ENCODE results near the gene NEB.

Gene NEB

DNA sequence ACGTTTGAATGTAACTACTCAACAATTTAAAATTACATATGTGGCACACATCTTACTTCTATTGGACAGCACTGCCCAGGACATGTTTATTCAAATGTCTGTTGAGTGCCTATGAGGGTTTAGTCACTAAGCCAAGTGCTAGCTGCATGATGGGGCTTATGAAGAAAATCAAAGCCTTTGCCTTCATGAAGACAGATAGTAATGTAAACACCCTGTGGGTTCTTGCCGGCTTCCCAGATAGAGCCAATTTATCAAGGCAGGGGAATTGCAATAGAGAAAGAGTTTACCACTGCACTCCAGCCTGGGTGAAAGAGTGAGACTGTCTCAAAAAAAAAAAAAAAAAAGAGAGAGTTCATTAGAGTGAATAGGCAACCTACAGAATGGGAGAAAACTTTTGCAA, 43.7 kb upstream of the NEB start:
- no peaks in the 10 kb centered on the region for H3K27me3 ChIP-seq (ENCODE audit: control insufficient read depth, low read length)
- no peaks in the 10 kb centered on the region for H4K20me1 ChIP-seq (ENCODE audit: control insufficient read depth, insufficient read depth, low read depth, low read length)
- no peaks in the 10 kb centered on the region for H3K9me3 ChIP-seq (ENCODE audit: control insufficient read depth, insufficient read depth, low read length)
- no peaks in the 10 kb centered on the region for H3K4me1 ChIP-seq (ENCODE audit: control insufficient read depth, low read length)
- no peak overlapping the region for H3K4me2 ChIP-seq (ENCODE audit: low read length)
- no peak overlapping the region for H3K4me3 ChIP-seq (ENCODE audit: low read length)
- peaks cover 8% of the 10 kb centered on the region; the same call in 1 of the 2 replicates for H3K36me3 ChIP-seq (ENCODE audit: control insufficient read depth, low read length)
- TF ChIP-seq EZH2phosphoT487 (IDR thresholded peaks at IDR 0.05; ENCODE audit: borderline replicate concordance, low read length), result no peak
- TF ChIP-seq, protein P1, sequence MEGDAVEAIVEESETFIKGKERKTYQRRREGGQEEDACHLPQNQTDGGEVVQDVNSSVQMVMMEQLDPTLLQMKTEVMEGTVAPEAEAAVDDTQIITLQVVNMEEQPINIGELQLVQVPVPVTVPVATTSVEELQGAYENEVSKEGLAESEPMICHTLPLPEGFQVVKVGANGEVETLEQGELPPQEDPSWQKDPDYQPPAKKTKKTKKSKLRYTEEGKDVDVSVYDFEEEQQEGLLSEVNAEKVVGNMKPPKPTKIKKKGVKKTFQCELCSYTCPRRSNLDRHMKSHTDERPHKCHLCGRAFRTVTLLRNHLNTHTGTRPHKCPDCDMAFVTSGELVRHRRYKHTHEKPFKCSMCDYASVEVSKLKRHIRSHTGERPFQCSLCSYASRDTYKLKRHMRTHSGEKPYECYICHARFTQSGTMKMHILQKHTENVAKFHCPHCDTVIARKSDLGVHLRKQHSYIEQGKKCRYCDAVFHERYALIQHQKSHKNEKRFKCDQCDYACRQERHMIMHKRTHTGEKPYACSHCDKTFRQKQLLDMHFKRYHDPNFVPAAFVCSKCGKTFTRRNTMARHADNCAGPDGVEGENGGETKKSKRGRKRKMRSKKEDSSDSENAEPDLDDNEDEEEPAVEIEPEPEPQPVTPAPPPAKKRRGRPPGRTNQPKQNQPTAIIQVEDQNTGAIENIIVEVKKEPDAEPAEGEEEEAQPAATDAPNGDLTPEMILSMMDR (IDR thresholded peaks at IDR 0.05; ENCODE audit: low read depth, low read length, poor library complexity, severe bottlenecking), result no peak
- no peaks in the 10 kb centered on the region for H3K9me2 ChIP-seq (replicated peaks; ENCODE audit: control insufficient read depth, low read length)
- H3K27ac ChIP-seq (ENCODE audit: low read depth, low read length), result no peak overlapping the region
- H3F3A ChIP-seq (ENCODE audit: control insufficient read depth, insufficient read depth), result no peaks in the 10 kb centered on the region
- H3K79me2 ChIP-seq (ENCODE audit: control insufficient read depth, low read length), result no peaks in the 10 kb centered on the region

DNA sequence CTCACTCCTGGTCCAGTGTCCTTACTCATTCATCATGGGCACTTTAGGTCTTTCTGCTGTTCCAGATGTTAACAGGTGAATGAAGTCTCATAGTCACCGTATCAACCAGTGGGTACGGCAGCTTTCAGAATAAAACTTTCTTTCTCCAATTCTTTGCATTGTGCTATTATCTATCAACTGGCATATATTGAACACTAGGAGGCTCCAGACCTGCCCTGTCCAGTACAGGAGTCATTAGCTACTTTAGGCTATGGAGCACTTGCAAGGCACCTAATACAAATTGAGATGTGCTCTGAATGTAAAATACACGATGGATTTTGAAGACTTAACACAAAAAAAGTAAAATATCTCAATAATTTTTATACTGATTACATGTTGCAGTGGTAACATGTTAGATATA, 43.2 kb upstream of the NEB start:
- no peaks in the 10 kb centered on the region for H3K9me3 ChIP-seq (ENCODE audit: control insufficient read depth, insufficient read depth, low read length)
- TF ChIP-seq, protein P1 (IDR thresholded peaks at IDR 0.05; ENCODE audit: low read depth, low read length, poor library complexity, severe bottlenecking), result peak; percentile 27
- no peak for TF ChIP-seq EZH2phosphoT487 (IDR thresholded peaks at IDR 0.05; ENCODE audit: borderline replicate concordance, low read length)
- no peaks in the 10 kb centered on the region for H3K9me2 ChIP-seq (replicated peaks; ENCODE audit: control insufficient read depth, low read length)

GRCh38 chr2:151776367-151776766, 42.1 kb upstream of the NEB start:
- H3K79me2 ChIP-seq (ENCODE audit: control insufficient read depth, low read length), result no peaks in the 10 kb centered on the region
- no peaks in the 10 kb centered on the region for H3K9me2 ChIP-seq (replicated peaks; ENCODE audit: control insufficient read depth, low read length)
- no peak overlapping the region for H3K27ac ChIP-seq (ENCODE audit: low read depth, low read length)
- no peaks in the 10 kb centered on the region for H3K27me3 ChIP-seq (ENCODE audit: control insufficient read depth, low read length)
- no peak overlapping the region for H3K4me3 ChIP-seq (ENCODE audit: low read length)
- H3K36me3 ChIP-seq (ENCODE audit: control insufficient read depth, low read length), result peaks cover 8% of the 10 kb centered on the region; the same call in 1 of the 2 replicates
- H3K9me3 ChIP-seq (ENCODE audit: control insufficient read depth, insufficient read depth, low read length), result no peaks in the 10 kb centered on the region
- no peak overlapping the region for H3K4me2 ChIP-seq (ENCODE audit: low read length)
- no peaks in the 10 kb centered on the region for H4K20me1 ChIP-seq (ENCODE audit: control insufficient read depth, insufficient read depth, low read depth, low read length)
- peaks cover 6% of the 10 kb centered on the region for H3K4me1 ChIP-seq (ENCODE audit: control insufficient read depth, low read length)
- TF ChIP-seq EZH2phosphoT487 (IDR thresholded peaks at IDR 0.05; ENCODE audit: borderline replicate concordance, low read length), result no peak
- TF ChIP-seq, protein P1 (IDR thresholded peaks at IDR 0.05; ENCODE audit: low read depth, low read length, poor library complexity, severe bottlenecking), result no peak
- H3F3A ChIP-seq (ENCODE audit: control insufficient read depth, insufficient read depth), result no peaks in the 10 kb centered on the region; the same call in 1 of the 2 replicates

More for the DNA sequence above, 43.2 kb upstream of the NEB start:
- H3K4me2 ChIP-seq (ENCODE audit: low read length), result no peak overlapping the region
- H3F3A ChIP-seq (ENCODE audit: control insufficient read depth, insufficient read depth), result no peaks in the 10 kb centered on the region; the same call in 1 of the 2 replicates
- H3K36me3 ChIP-seq (ENCODE audit: control insufficient read depth, low read length), result peaks cover 8% of the 10 kb centered on the region; the same call in 1 of the 2 replicates
- no peaks in the 10 kb centered on the region for H3K27me3 ChIP-seq (ENCODE audit: control insufficient read depth, low read length)
- no peaks in the 10 kb centered on the region for H3K79me2 ChIP-seq (ENCODE audit: control insufficient read depth, low read length)
- no peaks in the 10 kb centered on the region for H4K20me1 ChIP-seq (ENCODE audit: control insufficient read depth, insufficient read depth, low read depth, low read length)
- H3K4me3 ChIP-seq (ENCODE audit: low read length), result no peak overlapping the region
- no peaks in the 10 kb centered on the region for H3K4me1 ChIP-seq (ENCODE audit: control insufficient read depth, low read length)
- no peak overlapping the region for H3K27ac ChIP-seq (ENCODE audit: low read depth, low read length)
